Ishikawa (cell line): ENCODE data around the gene SH2D6.

Experiments
- CEBPB ChIP-seq: IDR thresholded peaks from 2 replicates; pipeline ENCODE4 v1.6.1; 2012
- CREB1 ChIP-seq: IDR thresholded peaks from 2 replicates; pipeline ENCODE4 v1.6.1; 2012; ENCODE audit warnings: low read depth
- EGR1 ChIP-seq: IDR thresholded peaks from 2 replicates; pipeline ENCODE4 v1.6.1; 2012
- EP300 ChIP-seq: IDR thresholded peaks from 2 replicates; pipeline ENCODE4 v1.6.1; 2012; ENCODE audit warnings: borderline replicate concordance
- FOXM1 ChIP-seq: IDR thresholded peaks from 2 replicates; pipeline ENCODE4 v1.6.1; 2012; ENCODE audit warnings: low read depth, borderline replicate concordance
- MAX ChIP-seq: IDR thresholded peaks from 2 replicates; pipeline ENCODE4 v1.6.1; 2012
- NFIC ChIP-seq: IDR thresholded peaks from 2 replicates; pipeline ENCODE4 v1.6.1; 2012
- RAD21 ChIP-seq: IDR thresholded peaks from 2 replicates; pipeline ENCODE4 v1.6.1; 2012; ENCODE audit warnings: low read depth
- TAF1 ChIP-seq: IDR thresholded peaks from 2 replicates; pipeline ENCODE4 v1.6.1; 2012; ENCODE audit warnings: low read depth, mild to moderate bottlenecking
- TCF12 ChIP-seq: IDR thresholded peaks from 2 replicates; pipeline ENCODE4 v1.6.1; 2012; ENCODE audit warnings: low read depth
- TEAD4 ChIP-seq: IDR thresholded peaks from 2 replicates; pipeline ENCODE4 v1.6.1; 2012
- USF1 ChIP-seq: IDR thresholded peaks from 2 replicates; pipeline ENCODE4 v1.6.1; 2012
- YY1 ChIP-seq: IDR thresholded peaks from 2 replicates; pipeline ENCODE4 v1.6.1; 2012; ENCODE audit warnings: low read depth
- ZBTB7A ChIP-seq: IDR thresholded peaks from 2 replicates; pipeline ENCODE4 v1.6.1; 2012; ENCODE audit warnings: low read depth
- TF ChIP-seq, protein P1 (sequence below): IDR thresholded peaks from 2 replicates; pipeline ENCODE4 v1.6.1; 2012; ENCODE audit warnings: low read depth, mild to moderate bottlenecking

Gene SH2D6

DNA sequence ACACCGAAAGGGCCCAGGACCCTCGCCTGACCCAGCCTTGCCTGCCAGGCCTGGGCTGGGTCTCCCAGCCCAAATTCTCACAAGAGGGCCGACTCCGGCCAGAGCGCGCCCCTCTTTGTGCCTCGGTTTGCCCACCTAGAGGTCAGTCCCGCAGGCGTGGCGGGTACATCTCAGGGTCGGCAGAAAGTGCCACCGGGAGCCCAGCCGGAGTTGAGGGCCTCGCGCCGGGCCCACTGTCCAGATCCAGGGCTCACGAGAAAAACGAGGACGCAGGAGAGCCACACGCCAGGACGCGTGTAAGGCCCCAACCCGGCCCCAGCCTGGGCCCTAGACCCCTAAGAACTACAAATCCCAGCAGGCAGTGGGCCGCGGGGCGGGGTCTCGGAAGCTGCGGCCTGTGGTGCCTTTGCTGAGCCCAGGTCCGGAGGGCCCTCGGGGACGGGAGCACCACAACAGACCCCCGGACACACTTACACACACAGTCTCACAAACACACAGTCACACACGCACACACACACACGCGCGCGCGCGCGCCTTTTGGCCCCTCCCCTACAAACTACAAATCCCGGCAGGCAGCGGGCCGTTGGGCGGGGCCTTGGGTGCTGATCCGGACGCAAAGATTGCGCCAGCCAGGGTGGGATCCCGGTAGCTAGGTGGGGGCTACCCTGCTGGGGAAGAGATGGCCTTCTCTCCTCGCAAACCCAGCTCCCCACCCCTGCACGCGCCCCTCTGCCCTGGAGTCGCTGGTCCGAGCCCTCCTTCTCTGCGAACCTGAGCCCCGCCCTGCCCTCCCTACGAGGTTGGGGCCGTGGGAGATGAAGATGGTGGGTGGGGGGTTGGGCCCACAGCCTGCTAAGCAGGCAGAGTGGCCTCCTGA, at the start of gene SH2D6:
Gene SH2D6, plus strand, starts transcription at position 583 of the 877 bp plus-strand sequence. CDS start 10,752 bp downstream, outside the sequence.
- TF ChIP-seq EGR1, result peak; percentile 31; the same call in 1 of the 2 replicates
- no peak for TF ChIP-seq NFIC
- TF ChIP-seq RAD21, result no peak
- TF ChIP-seq ZBTB7A, result peak; percentile 95
- no peak; the same call in 1 of the 2 replicates for TF ChIP-seq CREB1
- TF ChIP-seq CEBPB, result peak; percentile 88
- no peak for TF ChIP-seq EP300
- TF ChIP-seq TAF1, result peak; percentile 42
- TF ChIP-seq USF1, result no peak
- TF ChIP-seq TCF12, result no peak; the same call in 1 of the 2 replicates
- TF ChIP-seq MAX, result peak; percentile 69
- TF ChIP-seq FOXM1, result no peak
- peak; percentile 5 for TF ChIP-seq YY1
- no peak for TF ChIP-seq TEAD4
- TF ChIP-seq, protein P1, sequence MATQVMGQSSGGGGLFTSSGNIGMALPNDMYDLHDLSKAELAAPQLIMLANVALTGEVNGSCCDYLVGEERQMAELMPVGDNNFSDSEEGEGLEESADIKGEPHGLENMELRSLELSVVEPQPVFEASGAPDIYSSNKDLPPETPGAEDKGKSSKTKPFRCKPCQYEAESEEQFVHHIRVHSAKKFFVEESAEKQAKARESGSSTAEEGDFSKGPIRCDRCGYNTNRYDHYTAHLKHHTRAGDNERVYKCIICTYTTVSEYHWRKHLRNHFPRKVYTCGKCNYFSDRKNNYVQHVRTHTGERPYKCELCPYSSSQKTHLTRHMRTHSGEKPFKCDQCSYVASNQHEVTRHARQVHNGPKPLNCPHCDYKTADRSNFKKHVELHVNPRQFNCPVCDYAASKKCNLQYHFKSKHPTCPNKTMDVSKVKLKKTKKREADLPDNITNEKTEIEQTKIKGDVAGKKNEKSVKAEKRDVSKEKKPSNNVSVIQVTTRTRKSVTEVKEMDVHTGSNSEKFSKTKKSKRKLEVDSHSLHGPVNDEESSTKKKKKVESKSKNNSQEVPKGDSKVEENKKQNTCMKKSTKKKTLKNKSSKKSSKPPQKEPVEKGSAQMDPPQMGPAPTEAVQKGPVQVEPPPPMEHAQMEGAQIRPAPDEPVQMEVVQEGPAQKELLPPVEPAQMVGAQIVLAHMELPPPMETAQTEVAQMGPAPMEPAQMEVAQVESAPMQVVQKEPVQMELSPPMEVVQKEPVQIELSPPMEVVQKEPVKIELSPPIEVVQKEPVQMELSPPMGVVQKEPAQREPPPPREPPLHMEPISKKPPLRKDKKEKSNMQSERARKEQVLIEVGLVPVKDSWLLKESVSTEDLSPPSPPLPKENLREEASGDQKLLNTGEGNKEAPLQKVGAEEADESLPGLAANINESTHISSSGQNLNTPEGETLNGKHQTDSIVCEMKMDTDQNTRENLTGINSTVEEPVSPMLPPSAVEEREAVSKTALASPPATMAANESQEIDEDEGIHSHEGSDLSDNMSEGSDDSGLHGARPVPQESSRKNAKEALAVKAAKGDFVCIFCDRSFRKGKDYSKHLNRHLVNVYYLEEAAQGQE, result no peak

DNA sequence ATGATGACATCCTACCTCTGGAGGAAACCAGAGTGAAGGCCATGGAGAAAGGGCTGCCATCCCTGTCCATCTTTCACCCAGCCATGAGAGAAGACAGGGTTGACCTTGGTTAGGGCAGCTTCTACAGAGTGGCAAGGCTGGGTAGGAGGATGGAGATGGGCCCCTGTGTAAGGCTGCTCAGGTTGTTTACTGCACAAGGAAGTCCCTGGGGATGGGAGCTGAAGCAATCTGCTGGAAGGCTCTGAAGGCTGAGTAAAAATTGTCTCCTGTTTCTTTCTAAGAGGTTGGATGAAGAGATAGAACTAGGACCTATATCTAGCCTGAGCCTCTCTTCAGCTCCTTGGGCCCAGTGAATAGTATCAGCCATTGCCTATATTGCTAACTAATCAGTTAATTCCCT, 49.6 kb upstream of the SH2D6 start:
- TF ChIP-seq RAD21, result no peak
- TF ChIP-seq CEBPB, result no peak
- TF ChIP-seq EP300, result no peak
- TF ChIP-seq FOXM1, result no peak
- no peak for TF ChIP-seq TEAD4
- no peak for TF ChIP-seq YY1
- no peak for TF ChIP-seq CREB1
- TF ChIP-seq, protein P1, result no peak
- TF ChIP-seq TAF1, result no peak
- no peak for TF ChIP-seq TCF12
- TF ChIP-seq ZBTB7A, result no peak
- no peak for TF ChIP-seq NFIC
- TF ChIP-seq USF1, result no peak
- no peak for TF ChIP-seq EGR1
- no peak for TF ChIP-seq MAX

GRCh38 chr2:85369500-85369899, 49.0 kb upstream of the SH2D6 start:
- no peak for TF ChIP-seq EGR1
- no peak for TF ChIP-seq ZBTB7A

- TF ChIP-seq EP300 (no peak), TAF1 (no peak), RAD21 (no peak), FOXM1 (no peak), NFIC (no peak), CREB1 (no peak), EGR1 (no peak), MAX (no peak), CEBPB (no peak), USF1 (no peak)
- TF ChIP-seq, protein P1, result no peak
Measured at GRCh38 chr2:85371045-85371444, 47.5 kb upstream of the SH2D6 start.
